GM12875 (cell line): ENCODE results near the gene MYO5C.

ENCODE experiments used
- H3K4me3 ChIP-seq: one replicate; pipeline ENCODE4 v1.5.1; 2011; ENCODE audit warnings: low read depth, low read length, control low read depth
- CTCF ChIP-seq: IDR thresholded peaks from 2 replicates; pipeline ENCODE4 v1.5.1; 2011; ENCODE audit warnings: low read depth, mild to moderate bottlenecking, control low read depth, inconsistent platforms, low read length, moderate library complexity, borderline replicate concordance; ENCODE audit not compliant: insufficient read depth

MYO5C gene

GRCh38 chr15:52292780-52293392 is 2.7 kb downstream of the MYO5C start:
- no peak for TF ChIP-seq CTCF
- H3K4me3 ChIP-seq, result no peak overlapping the region

- H3K4me3 ChIP-seq, result no peak overlapping the region
- no peak for TF ChIP-seq CTCF
Measured at GRCh38 chr15:52291204-52291603, 4.4 kb downstream of the MYO5C start.

- H3K4me3 ChIP-seq, result no peak overlapping the region
- no peak for TF ChIP-seq CTCF
Measured at GRCh38 chr15:52290800-52291199, 4.8 kb downstream of the MYO5C start.

GRCh38 chr15:52290329-52290728 is 5.3 kb downstream of the MYO5C start:
- no peak for TF ChIP-seq CTCF
- no peak overlapping the region for H3K4me3 ChIP-seq

GRCh38 chr15:52289629-52290081 is 5.9 kb downstream of the MYO5C start:
- no peak for TF ChIP-seq CTCF
- no peak overlapping the region for H3K4me3 ChIP-seq

GRCh38 chr15:52288986-52289385 is 6.6 kb downstream of the MYO5C start:
- no peak overlapping the region for H3K4me3 ChIP-seq
- TF ChIP-seq CTCF, result no peak
